ENCODE measurements around the gene WNT9A.
A peak's percentile ranks its signal among the peaks of the same experiment; 100 is the strongest.
"Not testable (repeated sequence)": the region's sequence is repeated elsewhere in the genome, so short reads cannot be mapped to it uniquely, and the experiment has no call there.

The WNT9A gene

GRCh38 chr1:227947676-227948492 lies at the start of gene WNT9A:
Gene WNT9A (minus strand): TSS chr1:227947932. CDS start chr1:227947887, 45 bp downstream.
- TF ChIP-seq, protein P1, sequence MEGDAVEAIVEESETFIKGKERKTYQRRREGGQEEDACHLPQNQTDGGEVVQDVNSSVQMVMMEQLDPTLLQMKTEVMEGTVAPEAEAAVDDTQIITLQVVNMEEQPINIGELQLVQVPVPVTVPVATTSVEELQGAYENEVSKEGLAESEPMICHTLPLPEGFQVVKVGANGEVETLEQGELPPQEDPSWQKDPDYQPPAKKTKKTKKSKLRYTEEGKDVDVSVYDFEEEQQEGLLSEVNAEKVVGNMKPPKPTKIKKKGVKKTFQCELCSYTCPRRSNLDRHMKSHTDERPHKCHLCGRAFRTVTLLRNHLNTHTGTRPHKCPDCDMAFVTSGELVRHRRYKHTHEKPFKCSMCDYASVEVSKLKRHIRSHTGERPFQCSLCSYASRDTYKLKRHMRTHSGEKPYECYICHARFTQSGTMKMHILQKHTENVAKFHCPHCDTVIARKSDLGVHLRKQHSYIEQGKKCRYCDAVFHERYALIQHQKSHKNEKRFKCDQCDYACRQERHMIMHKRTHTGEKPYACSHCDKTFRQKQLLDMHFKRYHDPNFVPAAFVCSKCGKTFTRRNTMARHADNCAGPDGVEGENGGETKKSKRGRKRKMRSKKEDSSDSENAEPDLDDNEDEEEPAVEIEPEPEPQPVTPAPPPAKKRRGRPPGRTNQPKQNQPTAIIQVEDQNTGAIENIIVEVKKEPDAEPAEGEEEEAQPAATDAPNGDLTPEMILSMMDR (IDR thresholded peaks at IDR 0.05), result no peak
- Mint-ChIP-seq H3K9me3 (no peaks in the 10 kb centered on the region), H3K4me3 (peak within 1 kb of the TSS; percentile 80), H3K36me3 (ENCODE audit: low read depth) (no peaks in the 10 kb centered on the region), H3K4me1 (peaks cover 35% of the 10 kb centered on the region), H3K27ac (no peak within 1 kb of the TSS), H3K27me3 (ENCODE audit: low read depth, poor library complexity) (peaks cover 49% of the 10 kb centered on the region)
- peak; percentile 81 for DNase-seq

GRCh38 chr1:227996187-227996950 lies 48.6 kb upstream of the WNT9A start:
- Mint-ChIP-seq H3K36me3 (ENCODE audit: low read depth) (no peaks in the 10 kb centered on the region), H3K4me1 (no peaks in the 10 kb centered on the region), H3K27me3 (ENCODE audit: low read depth, poor library complexity) (peaks cover 73% of the 10 kb centered on the region), H3K27ac (no peak overlapping the region), H3K9me3 (peaks cover 46% of the 10 kb centered on the region), H3K4me3 (no peak overlapping the region)
- TF ChIP-seq, protein P1 (IDR thresholded peaks at IDR 0.05), result no peak
- no peak for DNase-seq

DNA sequence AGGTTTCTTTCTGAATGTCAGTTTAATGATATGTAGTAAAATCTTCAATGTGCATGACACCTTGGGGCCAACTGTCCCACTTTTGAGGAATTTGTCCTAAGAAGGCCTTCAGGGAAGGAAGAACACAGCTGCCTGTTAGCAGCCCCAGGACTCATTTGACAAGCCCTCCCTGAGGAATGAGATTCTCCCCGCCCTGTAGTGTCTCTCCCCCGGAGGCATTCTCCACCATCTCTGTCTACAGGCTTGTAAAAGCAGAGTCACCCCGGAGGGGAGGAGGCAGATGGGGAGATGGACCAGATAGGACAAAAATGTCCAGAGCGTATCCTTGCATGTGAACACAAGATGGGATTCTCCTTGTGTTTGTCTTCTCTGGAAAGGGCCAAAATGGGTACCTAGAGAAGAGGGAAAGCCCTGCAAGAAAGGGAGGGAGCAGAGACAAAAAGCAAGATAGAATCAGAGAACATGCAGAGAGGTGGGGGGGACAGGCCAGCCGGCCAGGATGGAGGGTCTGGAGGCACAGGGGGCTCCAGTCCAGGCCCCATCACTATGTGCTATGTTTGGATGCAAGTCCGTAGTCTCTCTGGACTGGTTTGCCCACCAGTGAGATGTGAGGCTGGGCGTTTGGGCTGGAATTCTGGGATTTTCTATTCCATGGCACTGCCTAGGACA lies 47.0 kb upstream of the WNT9A start:
- H3K4me3 Mint-ChIP-seq, result no peak overlapping the region
- no peak overlapping the region for H3K27ac Mint-ChIP-seq
- no peaks in the 10 kb centered on the region for H3K4me1 Mint-ChIP-seq
- H3K27me3 Mint-ChIP-seq (ENCODE audit: low read depth, poor library complexity), result peaks cover 72% of the 10 kb centered on the region
- no peak for DNase-seq
- TF ChIP-seq, protein P1 (IDR thresholded peaks at IDR 0.05), result no peak
- H3K9me3 Mint-ChIP-seq, result peaks cover 62% of the 10 kb centered on the region
- no peaks in the 10 kb centered on the region for H3K36me3 Mint-ChIP-seq (ENCODE audit: low read depth)

DNA sequence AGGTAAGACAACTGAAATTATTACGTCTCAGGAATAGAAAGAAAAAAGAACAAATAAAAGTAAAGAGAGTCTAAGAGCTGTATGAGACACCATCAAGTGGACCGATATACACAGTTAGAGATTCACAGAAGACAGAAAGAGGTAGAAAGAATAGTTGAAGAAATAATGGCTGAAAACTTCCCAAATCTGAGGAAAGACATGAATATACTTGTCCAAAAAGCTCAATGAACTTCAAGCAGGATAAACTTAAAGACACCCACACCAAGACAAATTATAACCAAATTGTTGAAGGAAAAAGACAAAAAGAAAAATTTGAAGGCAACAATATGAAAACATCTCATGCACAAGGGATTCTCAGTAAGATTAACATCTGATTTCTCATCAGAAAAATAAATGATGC lies 39.4 kb upstream of the WNT9A start:
- no peak for DNase-seq
- Mint-ChIP-seq H3K27ac (no peak overlapping the region), H3K9me3 (peaks cover 35% of the 10 kb centered on the region), H3K4me3 (no peak overlapping the region), H3K36me3 (ENCODE audit: low read depth) (no peaks in the 10 kb centered on the region), H3K4me1 (no peaks in the 10 kb centered on the region), H3K27me3 (ENCODE audit: low read depth, poor library complexity) (peaks cover 61% of the 10 kb centered on the region)
- TF ChIP-seq, protein P1 (IDR thresholded peaks at IDR 0.05), result no peak

DNA sequence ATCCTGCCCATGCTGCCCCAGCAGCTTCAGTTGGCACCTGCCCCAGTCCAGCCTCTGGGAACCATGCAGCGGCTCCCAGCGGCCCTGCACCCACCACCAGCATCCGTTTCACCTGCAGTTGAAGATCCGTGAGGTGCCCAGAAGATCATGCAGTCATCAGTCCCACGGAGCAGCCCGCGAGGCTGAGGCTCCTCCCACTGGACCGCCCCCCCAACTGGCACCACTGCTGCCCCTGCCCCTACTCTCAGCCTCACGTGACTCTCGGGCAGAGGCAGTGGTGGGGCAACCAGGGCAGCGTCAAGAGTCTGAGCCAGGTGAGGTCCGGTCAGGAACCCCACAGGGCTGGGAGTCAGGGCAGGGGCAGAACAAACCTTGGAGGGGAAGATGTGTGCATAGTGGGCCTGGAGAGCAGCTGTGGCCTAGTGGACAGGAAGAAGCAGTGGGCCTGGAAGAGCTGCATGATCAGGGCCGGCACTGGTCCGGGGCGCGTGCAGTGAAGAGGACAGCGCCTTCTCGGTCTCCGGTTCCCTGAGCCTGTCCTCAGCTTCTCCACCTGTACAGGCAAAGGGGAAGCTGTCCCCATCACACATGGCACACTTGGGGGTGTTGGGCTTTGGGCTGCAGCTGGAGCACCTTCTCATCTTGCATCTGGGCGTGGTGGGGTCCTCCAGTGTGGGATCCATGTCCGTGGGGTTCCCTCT lies 28.0 kb upstream of the WNT9A start:
- H3K9me3 Mint-ChIP-seq; H3K4me1 Mint-ChIP-seq; H3K4me3 Mint-ChIP-seq; H3K27me3 Mint-ChIP-seq (ENCODE audit: low read depth, poor library complexity); DNase-seq; H3K36me3 Mint-ChIP-seq (ENCODE audit: low read depth); H3K27ac Mint-ChIP-seq: not testable (repeated sequence)

DNA sequence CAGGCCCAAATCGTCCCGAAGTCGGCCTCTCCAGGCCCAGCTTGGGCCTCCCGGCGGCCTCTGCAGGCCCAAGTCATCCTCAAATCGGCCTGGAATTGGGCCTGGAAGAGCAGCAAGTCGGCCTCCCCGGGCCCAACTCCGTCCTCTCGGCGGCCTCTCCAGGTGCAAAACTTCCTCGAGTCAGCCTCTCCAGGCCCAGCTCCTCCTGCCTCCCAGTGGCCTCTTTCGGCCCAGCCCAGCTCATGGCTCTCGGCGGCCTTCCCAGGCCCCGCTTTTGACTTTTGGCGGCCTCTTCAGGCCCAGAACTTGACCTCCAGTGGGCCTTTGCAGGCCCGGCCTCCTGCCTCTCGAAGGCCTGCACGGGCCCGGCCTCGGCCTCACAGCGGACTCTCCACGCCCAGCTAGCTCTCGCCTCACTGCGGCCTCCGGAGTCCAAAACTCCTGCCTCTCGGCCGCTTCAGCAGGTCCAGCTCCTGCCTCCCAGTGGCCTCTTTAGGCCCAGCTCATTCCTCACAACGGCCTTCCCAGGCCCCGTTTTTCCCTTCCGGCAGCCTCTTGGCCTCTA lies 26.1 kb upstream of the WNT9A start:
- H3K4me1 Mint-ChIP-seq; H3K36me3 Mint-ChIP-seq (ENCODE audit: low read depth); H3K4me3 Mint-ChIP-seq; H3K9me3 Mint-ChIP-seq; H3K27ac Mint-ChIP-seq; DNase-seq; H3K27me3 Mint-ChIP-seq (ENCODE audit: low read depth, poor library complexity): not testable (repeated sequence)

- H3K36me3 Mint-ChIP-seq (ENCODE audit: low read depth); H3K27ac Mint-ChIP-seq; H3K4me3 Mint-ChIP-seq; H3K4me1 Mint-ChIP-seq; DNase-seq; H3K27me3 Mint-ChIP-seq (ENCODE audit: low read depth, poor library complexity); H3K9me3 Mint-ChIP-seq: not testable (repeated sequence)
Measured at GRCh38 chr1:227972843-227973374, 25.2 kb upstream of the WNT9A start.

GRCh38 chr1:227972283-227972679 lies 24.5 kb upstream of the WNT9A start:
- not testable (repeated sequence) for DNase-seq; H3K27ac Mint-ChIP-seq; H3K27me3 Mint-ChIP-seq (ENCODE audit: low read depth, poor library complexity); H3K9me3 Mint-ChIP-seq; H3K36me3 Mint-ChIP-seq (ENCODE audit: low read depth); H3K4me3 Mint-ChIP-seq; H3K4me1 Mint-ChIP-seq

- not testable (repeated sequence) for DNase-seq; H3K9me3 Mint-ChIP-seq; H3K4me3 Mint-ChIP-seq; H3K4me1 Mint-ChIP-seq; H3K27me3 Mint-ChIP-seq (ENCODE audit: low read depth, poor library complexity); H3K27ac Mint-ChIP-seq; H3K36me3 Mint-ChIP-seq (ENCODE audit: low read depth)
Measured at GRCh38 chr1:227971643-227972282, 24.0 kb upstream of the WNT9A start.
